H9 (cell line): ENCODE data around the gene S100A4. TPM values are rescaled to one million over a fixed set of nuclear protein-coding genes. Genes with fewer than 3 reads are reported as not detected.

Source experiments
- DNase-seq: peaks from one replicate; pipeline ENCODE4 v3.0.0-alpha.2; 2017
- H2AFZ ChIP-seq: one replicate; pipeline ENCODE4 v1.6.1; 2013; ENCODE audit warnings: mild to moderate bottlenecking, low read length, control low read depth, moderate library complexity
- H2AK5ac ChIP-seq: 2 replicates; pipeline ENCODE4 v1.6.1; 2013; ENCODE audit warnings: low read length, control low read depth, mixed read lengths; ENCODE audit not compliant: insufficient read length
- H2BK120ac ChIP-seq: one replicate; pipeline ENCODE4 v1.6.1; 2013; ENCODE audit warnings: low read depth, mild to moderate bottlenecking, low read length, control low read depth, inconsistent platforms; ENCODE audit not compliant: poor library complexity, severe bottlenecking
- H2BK12ac ChIP-seq: 2 replicates; pipeline ENCODE4 v1.6.1; 2013; ENCODE audit warnings: low read length, control low read depth, mixed read lengths, low read depth; ENCODE audit not compliant: insufficient read length
- H2BK15ac ChIP-seq: 2 replicates; pipeline ENCODE4 v1.6.1; 2013; ENCODE audit warnings: low read depth, low read length, control low read depth
- H2BK20ac ChIP-seq: one replicate; pipeline ENCODE4 v1.6.1; 2013; ENCODE audit warnings: low read depth, mild to moderate bottlenecking, low read length, control low read depth, inconsistent platforms; ENCODE audit not compliant: poor library complexity, severe bottlenecking
- H2BK5ac ChIP-seq: 2 replicates; pipeline ENCODE4 v1.6.1; 2013; ENCODE audit warnings: low read length, control low read depth, mixed read lengths; ENCODE audit not compliant: insufficient read length
- H3K14ac ChIP-seq: 2 replicates; pipeline ENCODE4 v1.6.1; 2013; ENCODE audit warnings: low read length, control low read depth; ENCODE audit not compliant: insufficient read depth
- H3K18ac ChIP-seq: 2 replicates; pipeline ENCODE4 v1.6.1; 2013; ENCODE audit warnings: low read depth, mild to moderate bottlenecking, mixed read lengths, low read length, control low read depth; ENCODE audit not compliant: insufficient read length
- H3K23ac ChIP-seq: 2 replicates; pipeline ENCODE4 v1.6.1; 2013; ENCODE audit warnings: low read length, control low read depth, mixed read lengths, low read depth; ENCODE audit not compliant: insufficient read length
- H3K23me2 ChIP-seq: 2 replicates; pipeline ENCODE4 v1.6.1; 2013; ENCODE audit warnings: low read depth, mild to moderate bottlenecking, mixed read lengths, low read length, control low read depth; ENCODE audit not compliant: insufficient read length, poor library complexity, severe bottlenecking
- H3K27ac ChIP-seq: 2 replicates; pipeline ENCODE4 v1.5.1; 2013; ENCODE audit warnings: low read length, control low read depth, mixed read lengths, low read depth; ENCODE audit not compliant: insufficient read length
- H3K27me3 ChIP-seq: 2 replicates; pipeline ENCODE4 v1.6.1; 2013; ENCODE audit warnings: low read length, control low read depth, inconsistent platforms; ENCODE audit not compliant: insufficient read depth
- H3K4ac ChIP-seq: 2 replicates; pipeline ENCODE4 v1.6.1; 2013; ENCODE audit warnings: low read depth, mild to moderate bottlenecking, control low read depth, inconsistent platforms, low read length, moderate library complexity
- H3K4me1 ChIP-seq: 2 replicates; pipeline ENCODE4 v1.6.1; 2013; ENCODE audit warnings: low read length, control low read depth, inconsistent platforms; ENCODE audit not compliant: insufficient read depth
- H3K4me2 ChIP-seq: 2 replicates; pipeline ENCODE4 v1.6.1; 2013; ENCODE audit warnings: low read length, control low read depth, mixed read lengths; ENCODE audit not compliant: insufficient read length, insufficient read depth
- H3K56ac ChIP-seq: 2 replicates; pipeline ENCODE4 v1.6.1; 2013; ENCODE audit warnings: low read depth, mild to moderate bottlenecking, mixed read lengths, low read length, control low read depth; ENCODE audit not compliant: insufficient read length
- H3K79me1 ChIP-seq: 2 replicates; pipeline ENCODE4 v1.6.1; 2013; ENCODE audit warnings: low read depth, mild to moderate bottlenecking, moderate library complexity, low read length, control low read depth, inconsistent platforms; ENCODE audit not compliant: insufficient read depth, poor library complexity, severe bottlenecking
- H3K79me2 ChIP-seq: 2 replicates; pipeline ENCODE4 v1.6.1; 2013; ENCODE audit warnings: low read length, control low read depth, inconsistent platforms; ENCODE audit not compliant: insufficient read depth
- H3K9ac ChIP-seq: 2 replicates; pipeline ENCODE4 v1.6.1; 2013; ENCODE audit warnings: low read length, control low read depth, mixed read lengths; ENCODE audit not compliant: insufficient read length; ENCODE audit errors: extremely low read depth
- H3K9me3 ChIP-seq: one replicate; pipeline ENCODE4 v1.6.1; 2013; ENCODE audit warnings: low read depth, low read length, inconsistent platforms; ENCODE audit not compliant: control insufficient read depth
- H3T11ph ChIP-seq: one replicate; pipeline ENCODE4 v1.6.1; 2013; ENCODE audit warnings: mild to moderate bottlenecking, low read length, control low read depth, inconsistent platforms
- H4K20me1 ChIP-seq: one replicate; pipeline ENCODE4 v1.6.1; 2013; ENCODE audit not compliant: control insufficient read depth, insufficient read length, insufficient read depth
- H4K5ac ChIP-seq: 2 replicates; pipeline ENCODE4 v1.6.1; 2013; ENCODE audit warnings: low read depth, mild to moderate bottlenecking, mixed read lengths, low read length, control low read depth; ENCODE audit not compliant: insufficient read length
- H4K8ac ChIP-seq: replicated peaks from 2 replicates; pipeline ENCODE4 v1.6.1; 2013; ENCODE audit warnings: low read length, control low read depth, mixed read lengths, low read depth; ENCODE audit not compliant: insufficient read length
- H4K91ac ChIP-seq: 2 replicates; pipeline ENCODE4 v1.6.1; 2013; ENCODE audit warnings: low read depth, mild to moderate bottlenecking, moderate library complexity, mixed read lengths, low read length, control low read depth; ENCODE audit not compliant: insufficient read length
- H3K27ac Mint-ChIP-seq, 3 experiments: 2 replicates in 2 of 3; 3 replicates in 1 of 3; pipeline ENCODE4 v1.8.0; 2020 to 2021; ENCODE audit warnings: mixed read lengths in 3 of 3, mild to moderate bottlenecking in 1 of 3, moderate library complexity in 1 of 3
- H3K27me3 Mint-ChIP-seq: 2 replicates; pipeline ENCODE4 v1.8.0; 2021; ENCODE audit warnings: low read depth, mild to moderate bottlenecking, moderate library complexity, mixed read lengths
- H3K36me3 Mint-ChIP-seq, 3 experiments: 2 replicates in 2 of 3; 3 replicates in 1 of 3; pipeline ENCODE4 v1.8.0; 2020 to 2021; ENCODE audit warnings: low read depth in 3 of 3, mixed read lengths in 3 of 3; ENCODE audit not compliant: insufficient read depth in 1 of 3
- H3K4me1 Mint-ChIP-seq, 2 experiments: 2 replicates each; pipeline ENCODE4 v1.8.0; 2020; ENCODE audit warnings: mixed read lengths in 2 of 2
- H3K4me3 Mint-ChIP-seq, 2 experiments: 2 replicates in 1 of 2; 3 replicates in 1 of 2; pipeline ENCODE4 v1.8.0; 2020 to 2021; ENCODE audit warnings: mild to moderate bottlenecking in 2 of 2, mixed read lengths in 2 of 2, moderate library complexity in 1 of 2
- H3K9me3 Mint-ChIP-seq, 2 experiments: 2 replicates in 1 of 2; 3 replicates in 1 of 2; pipeline ENCODE4 v1.8.0; 2020; ENCODE audit warnings: mild to moderate bottlenecking in 2 of 2, mixed read lengths in 2 of 2, moderate library complexity in 1 of 2
- CTCF ChIP-seq: fragments of 200-600 bp; sonication (generic); conservative IDR thresholded peaks from 3 replicates; pipeline ENCODE4 v1.8.0; 2021; ENCODE audit warnings: antibody characterized with exemption, mild to moderate bottlenecking
- WGBS: extraction: QIAGEN DNeasy Blood & Tissue Kit; methylation state at CpG from one replicate; pipeline ENCODE4 v1.1.7; 2013; ENCODE audit warnings: missing lambda C conversion rate, low lambda C conversion rate, mixed read lengths; ENCODE audit not compliant: insufficient read length; ENCODE audit errors: extremely low coverage; 5-methylcytosine and 5-hydroxymethylcytosine counted together
- total RNA-seq: library from RNA; stranded (reverse); gene quantifications from 2 replicates; pipeline ENCODE4 v1.2.1, GENCODE V29; 2021

The S100A4 gene
- total RNA-seq, 1 experiment from 2014 or later = 9.0 TPM

- no peaks in the 10 kb centered on the region for H3K79me2 ChIP-seq
- no peaks in the 10 kb centered on the region for H3K27me3 ChIP-seq
- H3K27me3 Mint-ChIP-seq = peaks cover 13% of the 10 kb centered on the region
- peak; percentile 81 for DNase-seq
- H4K8ac ChIP-seq = no peak overlapping the region
- H3K4me3 Mint-ChIP-seq = no peak overlapping the region
- H3K79me1 ChIP-seq = no peaks in the 10 kb centered on the region
- H3K4ac ChIP-seq = no peak overlapping the region
- H3K4me1 ChIP-seq = no peaks in the 10 kb centered on the region; the same call in 1 of the 2 replicates
- H3K4me1 Mint-ChIP-seq = peaks cover 18% of the 10 kb centered on the region in 2 experiments
- no peak overlapping the region for H3K27ac ChIP-seq
- WGBS = no CpG with 5 or more reads among the region's 3 CpGs
- H3K36me3 Mint-ChIP-seq = peaks cover 0 to 6% (median 0%) of the 10 kb centered on the region in 3 experiments; a peak in 2 of 7 replicates
- no peak overlapping the region for H2AFZ ChIP-seq
- no peak overlapping the region for H3K14ac ChIP-seq
- no peak overlapping the region for H2BK15ac ChIP-seq
- peaks cover 12 to 15% of the 10 kb centered on the region in 2 experiments; a peak in 4 of 5 replicates for H3K9me3 Mint-ChIP-seq
- no peak overlapping the region for H4K91ac ChIP-seq
- H3K4me2 ChIP-seq = no peak overlapping the region
- H3K56ac ChIP-seq = no peak overlapping the region
- H2AK5ac ChIP-seq = no peak overlapping the region
- no peaks in the 10 kb centered on the region for H3K9me3 ChIP-seq
- no peak overlapping the region for H2BK20ac ChIP-seq
- peak; percentile 83 for TF ChIP-seq CTCF
- H2BK5ac ChIP-seq = no peak overlapping the region
- H2BK120ac ChIP-seq = no peak overlapping the region
- H4K20me1 ChIP-seq = peaks cover 3% of the 10 kb centered on the region
- H3K23me2 ChIP-seq = no peaks in the 10 kb centered on the region
- H4K5ac ChIP-seq = no peak overlapping the region
- no peak overlapping the region for H3K9ac ChIP-seq
- H3T11ph ChIP-seq = no peak overlapping the region
- no peak overlapping the region for H3K23ac ChIP-seq
- H2BK12ac ChIP-seq = no peak overlapping the region
- H3K27ac Mint-ChIP-seq = peak overlapping the region in 1 of 3 experiments; percentile 55; a peak in 1 of 7 replicates
- no peak overlapping the region for H3K18ac ChIP-seq
Observed at GRCh38 chr1:153572569-153573015, 27.0 kb upstream of the S100A4 start.
